HG02973 (cell line): Measurements from ENCODE around the gene SLC22A23.

ENCODE experiments used
- ATAC-seq: cut with Tn5 transposase; IDR thresholded peaks from one replicate; pipeline ENCODE4 v1.9.1; 2021; ENCODE audit warnings: moderate library complexity; ENCODE audit not compliant: unreplicated experiment

Gene SLC22A23

GRCh38 chr6:3446184-3446583, 10.7 kb downstream of the SLC22A23 start:
- no peak for ATAC-seq

DNA sequence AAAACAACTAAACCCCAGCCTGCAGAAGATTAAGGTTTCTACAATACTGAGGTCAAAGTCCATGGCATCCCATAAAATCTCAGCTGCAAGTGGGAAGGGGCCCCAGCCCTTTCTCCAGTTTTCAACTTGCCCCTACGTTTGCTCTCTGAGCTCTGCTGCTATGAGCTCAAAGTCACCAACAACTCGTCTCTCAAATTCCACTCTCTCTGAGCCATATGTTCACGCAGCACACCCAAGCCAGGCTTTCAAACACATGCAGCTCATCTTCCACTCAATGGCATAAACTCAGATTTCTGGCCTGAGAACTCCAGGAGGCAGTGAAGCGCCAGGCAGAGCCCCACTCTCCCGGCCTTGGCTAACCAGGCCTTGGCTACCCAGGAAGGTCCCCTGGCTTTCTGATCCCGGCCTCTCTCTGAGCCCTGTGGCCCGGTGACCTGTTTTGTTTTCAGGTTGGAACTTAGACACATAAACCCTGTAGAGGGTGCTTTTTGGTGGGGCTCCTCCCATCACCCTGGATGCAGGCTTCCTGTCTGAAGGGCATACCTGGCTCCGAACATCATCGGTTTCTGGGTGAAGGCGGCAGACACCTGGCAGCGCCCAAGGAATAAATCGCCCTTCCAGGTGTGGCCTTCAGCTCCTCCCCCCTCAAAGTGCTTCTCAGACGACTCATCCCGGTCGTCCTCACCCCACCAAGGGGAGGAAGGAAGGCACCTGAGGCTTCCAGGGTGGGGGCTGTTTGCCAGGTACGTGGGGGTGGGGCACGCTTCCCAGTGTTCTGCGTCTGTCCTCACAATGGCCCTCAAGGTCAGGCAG, 12.4 kb downstream of the SLC22A23 start:
- no peak for ATAC-seq

DNA sequence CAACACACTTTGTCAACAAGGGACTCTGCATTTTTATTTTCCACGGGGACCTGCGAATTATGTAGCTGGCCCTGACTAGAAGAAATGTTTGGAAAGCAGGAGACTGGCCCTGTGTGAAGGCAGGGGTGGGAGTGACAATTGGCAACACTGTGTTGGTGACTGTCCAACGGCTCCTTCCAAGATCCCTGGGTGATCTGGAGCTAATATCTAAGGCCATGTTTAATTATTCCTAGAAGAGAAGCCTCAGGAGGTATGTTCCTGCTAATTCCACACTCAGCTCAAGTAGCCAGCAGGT, 13.7 kb downstream of the SLC22A23 start:
- ATAC-seq: no peak

DNA sequence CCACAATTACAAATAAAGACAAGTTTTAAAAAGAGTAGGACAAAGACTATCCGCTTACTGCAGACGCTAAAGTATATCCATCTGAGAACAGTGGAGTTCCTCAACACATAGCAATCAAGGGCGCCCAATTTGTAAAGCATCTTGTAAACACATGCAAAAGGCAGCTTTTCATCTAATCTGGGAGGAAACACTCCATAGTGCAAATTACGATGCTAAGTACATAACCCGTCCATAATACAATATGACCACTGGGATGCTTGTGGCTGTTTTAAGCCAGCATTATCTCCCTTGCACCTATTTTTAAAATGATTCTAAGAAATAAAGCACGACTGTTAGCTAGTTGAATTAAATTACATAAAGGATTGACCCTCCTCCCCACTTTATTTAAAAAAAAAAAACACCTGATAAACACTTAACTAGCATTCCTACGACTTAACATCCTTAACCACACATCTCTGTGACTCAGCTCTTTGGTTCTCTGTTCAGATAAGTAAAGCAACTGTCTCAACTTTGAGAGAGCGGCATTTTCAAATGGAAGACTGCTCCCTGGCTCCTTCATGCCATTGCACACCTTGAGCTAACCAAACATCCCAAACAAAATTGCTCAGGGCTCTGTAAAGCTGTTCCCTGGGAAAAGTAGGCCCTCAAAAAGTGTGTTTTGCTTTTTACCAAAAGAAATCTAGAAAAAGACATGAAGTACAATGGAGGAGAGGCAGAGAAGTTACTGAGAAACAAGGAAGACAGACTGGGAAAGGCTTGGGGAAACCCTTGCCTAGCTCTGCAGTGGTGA, 14.2 kb downstream of the SLC22A23 start:
- ATAC-seq: no peak

GRCh38 chr6:3440911-3441310, 15.9 kb downstream of the SLC22A23 start:
- no peak for ATAC-seq

DNA sequence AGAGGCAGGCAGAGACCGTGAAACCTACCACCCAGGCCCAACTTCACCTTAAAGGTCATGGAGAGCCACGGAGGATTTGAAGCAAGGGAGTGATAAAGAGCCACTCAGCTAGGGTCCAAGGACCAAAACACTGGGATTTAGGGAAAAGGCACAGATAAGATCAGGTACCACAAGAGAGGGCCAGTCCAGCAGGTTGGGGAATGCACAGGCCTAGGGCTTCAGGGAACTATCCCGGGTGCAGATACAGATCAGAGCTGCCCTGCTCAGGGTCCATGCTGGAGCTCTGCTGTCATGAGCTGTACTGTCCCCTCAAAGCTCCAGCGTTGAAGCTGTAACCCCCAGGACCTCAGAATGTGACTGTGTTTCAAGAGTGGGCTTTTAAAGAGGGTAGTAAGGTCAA, 16.9 kb downstream of the SLC22A23 start:
- ATAC-seq: no peak

DNA sequence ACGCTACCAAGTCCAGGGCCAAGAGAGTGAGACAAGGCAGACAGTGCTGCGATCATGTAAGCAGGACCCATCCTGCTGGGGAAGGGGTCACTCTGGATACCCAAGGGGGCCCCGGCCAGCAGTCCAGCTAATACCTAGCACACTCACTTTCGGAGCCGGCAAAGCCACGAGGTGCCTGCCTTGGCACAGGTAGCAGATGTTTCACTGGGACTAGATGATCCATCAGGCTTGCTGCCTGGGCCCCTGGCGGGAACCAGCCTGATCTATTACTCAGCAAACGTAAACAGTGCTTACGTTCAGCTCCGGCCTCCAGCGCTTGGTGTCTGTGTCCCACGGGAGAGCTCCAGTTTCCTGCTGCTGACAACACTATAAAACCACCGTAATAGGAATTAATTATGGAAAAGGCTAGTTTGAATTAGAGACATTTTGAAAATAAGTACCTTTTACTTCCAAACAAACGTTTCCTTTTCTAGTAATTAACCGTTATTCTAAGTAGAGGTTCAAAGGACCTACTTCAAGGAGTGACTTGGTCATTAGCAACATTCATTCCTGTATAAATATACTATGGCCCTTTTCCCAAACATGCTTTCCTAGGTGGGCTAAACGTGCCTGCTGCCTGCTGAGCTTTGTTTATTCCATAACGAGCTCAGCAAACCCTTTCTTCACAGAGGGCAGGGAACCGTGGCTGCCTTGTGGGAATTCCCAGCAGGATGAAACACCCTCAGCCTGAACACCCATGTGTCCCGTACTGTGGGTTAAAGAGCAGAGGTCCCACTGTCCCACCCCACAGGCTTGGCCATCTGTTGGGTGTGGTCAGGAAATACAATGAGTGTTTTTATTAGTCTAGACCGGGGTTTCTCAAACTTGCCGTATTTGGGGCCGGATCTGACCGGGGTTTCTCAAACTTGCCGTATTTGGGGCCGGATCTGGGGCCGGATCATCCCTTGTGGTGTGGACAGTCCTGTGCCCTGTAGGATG, 18.4 kb downstream of the SLC22A23 start:
- ATAC-seq: no peak

- no peak for ATAC-seq
Measured at GRCh38 chr6:3433005-3433404, 23.8 kb downstream of the SLC22A23 start.

DNA sequence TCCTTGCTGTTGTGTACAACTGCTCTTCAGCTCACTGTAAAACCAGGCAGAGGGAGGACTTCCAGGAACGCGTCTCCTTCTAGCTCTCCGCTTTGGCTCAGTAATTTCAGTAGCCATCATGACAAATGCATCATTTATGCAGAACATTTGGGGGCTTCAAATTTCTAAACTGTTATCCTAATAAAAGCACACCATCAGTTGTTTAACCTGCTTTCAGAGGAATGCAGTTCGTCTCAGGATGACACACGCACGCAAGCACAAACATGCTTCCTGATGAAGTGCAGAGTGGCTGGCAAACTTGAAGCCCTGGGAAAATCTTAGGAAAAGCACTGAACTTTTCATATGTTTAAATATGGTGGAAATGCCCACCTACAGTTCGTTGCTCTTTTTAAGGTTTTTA, 24.4 kb downstream of the SLC22A23 start:
- no peak for ATAC-seq

- no peak for ATAC-seq
Measured at GRCh38 chr6:3431994-3432393, 24.9 kb downstream of the SLC22A23 start.

GRCh38 chr6:3429211-3429610, 27.6 kb downstream of the SLC22A23 start:
- ATAC-seq: no peak

DNA sequence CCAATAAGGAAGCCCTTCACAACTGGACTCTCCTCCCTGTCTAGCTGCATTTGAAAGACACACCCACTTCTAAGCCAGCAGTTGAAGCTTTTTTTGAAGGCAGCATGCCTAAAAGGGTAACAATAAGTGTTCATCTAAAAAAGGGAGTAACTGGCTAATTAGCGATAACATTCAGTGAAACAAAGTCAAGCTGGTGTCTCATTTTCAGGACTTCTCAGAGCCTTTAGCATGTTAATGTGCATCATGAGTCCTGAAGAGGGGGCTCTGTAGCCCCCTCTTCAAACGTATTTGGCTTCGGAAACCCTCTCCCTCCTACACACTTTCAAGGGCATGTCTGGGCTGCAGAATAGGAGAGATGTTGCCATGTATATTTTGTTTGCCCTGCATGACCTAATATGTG, 28.1 kb downstream of the SLC22A23 start:
- no peak for ATAC-seq

GRCh38 chr6:3428247-3428646, 28.6 kb downstream of the SLC22A23 start:
- ATAC-seq: no peak

GRCh38 chr6:3427687-3428085, 29.2 kb downstream of the SLC22A23 start:
- ATAC-seq: no peak

- no peak for ATAC-seq
Measured at GRCh38 chr6:3426927-3427686, 29.7 kb downstream of the SLC22A23 start.

- no peak for ATAC-seq
Measured at GRCh38 chr6:3426091-3426926, 30.5 kb downstream of the SLC22A23 start.

GRCh38 chr6:3425574-3425973, 31.3 kb downstream of the SLC22A23 start:
- no peak for ATAC-seq

- no peak for ATAC-seq
Measured at GRCh38 chr6:3424185-3424927, 32.5 kb downstream of the SLC22A23 start.
